ENCODE measurements around the gene REPS1. TPM values are rescaled to one million over a fixed set of nuclear protein-coding genes. Genes with fewer than 3 reads are reported as not detected.

REPS1 gene
- total and polyA plus RNA-seq, 9 donors, result 20.4 to 65.6 (median 41.0) TPM

DNA sequence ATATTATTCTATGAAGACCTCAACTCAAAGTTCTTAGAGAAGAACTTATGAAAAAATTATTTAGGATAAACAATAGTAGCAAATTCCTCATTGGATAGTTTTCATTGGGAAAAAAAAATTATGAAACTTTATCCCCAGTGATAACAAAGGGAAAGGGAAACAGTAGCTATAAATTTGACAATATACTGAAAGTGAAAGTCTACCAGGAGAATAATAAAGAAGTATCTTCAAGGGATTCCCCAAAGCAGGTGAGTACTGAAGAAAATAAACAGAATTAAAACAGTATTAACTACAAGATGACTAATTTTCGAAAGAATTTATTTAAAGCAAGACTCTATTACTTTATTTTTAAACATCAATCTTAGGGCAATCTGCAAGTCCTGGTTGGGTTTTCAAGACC, 56.4 kb downstream of the REPS1 start:
- no peak for DNase-seq
- Histone ChIP-seq H3K4me1 (ENCODE audit: insufficient read depth) (no peaks in the 10 kb centered on the region), H3K9me3 (no peaks in the 10 kb centered on the region), H3K27me3 (no peaks in the 10 kb centered on the region), H3K4me3 (no peak overlapping the region), H3K36me3 (no peaks in the 10 kb centered on the region), H3K27ac (no peak overlapping the region)
- WGBS, 3 donors, result 89 to 98% (median 92%) methylated on average over 1 of the region's 1 CpG
- intact Hi-C loops (cut with DNase I), result no loop called here
- TF ChIP-seq EP300 (IDR thresholded peaks at IDR 0.05) (no peak), POLR2A (IDR thresholded peaks at IDR 0.05) (no peak)
- TF ChIP-seq, protein P1, sequence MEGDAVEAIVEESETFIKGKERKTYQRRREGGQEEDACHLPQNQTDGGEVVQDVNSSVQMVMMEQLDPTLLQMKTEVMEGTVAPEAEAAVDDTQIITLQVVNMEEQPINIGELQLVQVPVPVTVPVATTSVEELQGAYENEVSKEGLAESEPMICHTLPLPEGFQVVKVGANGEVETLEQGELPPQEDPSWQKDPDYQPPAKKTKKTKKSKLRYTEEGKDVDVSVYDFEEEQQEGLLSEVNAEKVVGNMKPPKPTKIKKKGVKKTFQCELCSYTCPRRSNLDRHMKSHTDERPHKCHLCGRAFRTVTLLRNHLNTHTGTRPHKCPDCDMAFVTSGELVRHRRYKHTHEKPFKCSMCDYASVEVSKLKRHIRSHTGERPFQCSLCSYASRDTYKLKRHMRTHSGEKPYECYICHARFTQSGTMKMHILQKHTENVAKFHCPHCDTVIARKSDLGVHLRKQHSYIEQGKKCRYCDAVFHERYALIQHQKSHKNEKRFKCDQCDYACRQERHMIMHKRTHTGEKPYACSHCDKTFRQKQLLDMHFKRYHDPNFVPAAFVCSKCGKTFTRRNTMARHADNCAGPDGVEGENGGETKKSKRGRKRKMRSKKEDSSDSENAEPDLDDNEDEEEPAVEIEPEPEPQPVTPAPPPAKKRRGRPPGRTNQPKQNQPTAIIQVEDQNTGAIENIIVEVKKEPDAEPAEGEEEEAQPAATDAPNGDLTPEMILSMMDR (IDR thresholded peaks at IDR 0.05), result no peak

- intact Hi-C loops (cut with DNase I), result no loop called here
- TF ChIP-seq, protein P1 (IDR thresholded peaks at IDR 0.05), result no peak
- no peak for TF ChIP-seq EP300 (IDR thresholded peaks at IDR 0.05)
- TF ChIP-seq POLR2A (IDR thresholded peaks at IDR 0.05), result no peak
- WGBS, 3 donors, result 93 to 95% (median 94%) methylated on average over 3 of the region's 3 CpGs
Observed at GRCh38 chr6:138926579-138926978, 61.5 kb downstream of the REPS1 start.

DNA sequence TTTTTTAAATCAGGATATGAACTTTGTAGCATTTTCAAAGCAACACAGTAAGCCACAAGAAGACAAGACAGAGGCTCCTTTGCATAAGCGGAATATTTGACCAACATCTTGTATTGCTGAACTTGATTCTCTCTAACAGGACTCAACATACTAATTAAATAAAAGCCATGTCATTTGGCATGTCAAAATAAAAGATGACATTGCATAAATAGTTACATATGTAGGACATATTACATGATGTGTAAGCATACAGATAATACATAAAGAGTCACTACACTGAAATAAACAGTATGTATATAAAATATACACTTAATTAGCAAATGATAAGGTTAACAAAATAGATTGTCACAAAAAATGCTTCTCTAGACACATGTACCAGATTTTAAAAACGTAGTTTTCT, 62.2 kb downstream of the REPS1 start:
- H3K9me3 ChIP-seq, result no peaks in the 10 kb centered on the region
- H3K36me3 ChIP-seq, result no peaks in the 10 kb centered on the region
- no peak overlapping the region for H3K27ac ChIP-seq
- H3K4me1 ChIP-seq (ENCODE audit: insufficient read depth), result no peaks in the 10 kb centered on the region
- WGBS, 3 donors, result 84 to 86% (median 86%) methylated on average over 2 of the region's 2 CpGs
- H3K4me3 ChIP-seq, result no peak overlapping the region
- no peaks in the 10 kb centered on the region for H3K27me3 ChIP-seq
- TF ChIP-seq, protein P1 (IDR thresholded peaks at IDR 0.05), result no peak
- TF ChIP-seq EP300 (IDR thresholded peaks at IDR 0.05) (no peak), POLR2A (IDR thresholded peaks at IDR 0.05) (no peak)
- no peak for DNase-seq
- intact Hi-C loops (cut with DNase I), result no loop called here

More at GRCh38 chr6:138926579-138926978, 61.5 kb downstream of the REPS1 start:
- Histone ChIP-seq H3K27ac (no peak overlapping the region), H3K27me3 (no peaks in the 10 kb centered on the region), H3K36me3 (no peaks in the 10 kb centered on the region), H3K9me3 (no peaks in the 10 kb centered on the region), H3K4me1 (ENCODE audit: insufficient read depth) (no peaks in the 10 kb centered on the region), H3K4me3 (no peak overlapping the region)
- no peak for DNase-seq

DNA sequence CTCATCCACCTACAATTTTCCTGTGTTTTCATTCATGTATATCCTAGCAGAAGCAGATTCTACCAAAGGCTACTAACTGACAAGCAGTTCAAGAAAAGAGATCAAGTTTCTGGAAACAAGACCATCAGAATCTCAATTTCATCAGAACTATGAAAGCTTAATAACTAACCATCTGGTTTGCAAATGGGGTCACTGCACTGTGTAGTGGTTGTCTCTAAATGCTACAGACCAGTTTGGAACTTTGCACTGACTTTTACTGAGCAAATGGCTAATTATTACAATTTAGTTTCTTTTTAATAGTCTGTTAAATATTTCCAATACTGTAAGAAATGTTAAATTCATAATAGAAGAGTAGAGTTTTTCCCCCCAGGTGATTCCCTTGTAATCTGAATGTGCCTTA, 64.5 kb downstream of the REPS1 start:
- intact Hi-C loops (cut with DNase I), result no loop called here
- Histone ChIP-seq H3K27ac (no peak overlapping the region), H3K4me3 (no peak overlapping the region), H3K36me3 (no peaks in the 10 kb centered on the region), H3K4me1 (ENCODE audit: insufficient read depth) (no peaks in the 10 kb centered on the region), H3K27me3 (no peaks in the 10 kb centered on the region), H3K9me3 (no peaks in the 10 kb centered on the region)
- no peak for DNase-seq
- no peak for TF ChIP-seq POLR2A (IDR thresholded peaks at IDR 0.05)

GRCh38 chr6:138920906-138921305, 67.1 kb downstream of the REPS1 start:
- Histone ChIP-seq H3K27me3 (no peaks in the 10 kb centered on the region), H3K9me3 (no peaks in the 10 kb centered on the region), H3K4me1 (ENCODE audit: insufficient read depth) (no peaks in the 10 kb centered on the region), H3K4me3 (no peak overlapping the region), H3K36me3 (no peaks in the 10 kb centered on the region), H3K27ac (no peak overlapping the region)
- TF ChIP-seq POLR2A (IDR thresholded peaks at IDR 0.05) (no peak), EP300 (IDR thresholded peaks at IDR 0.05) (no peak)
- TF ChIP-seq, protein P1 (IDR thresholded peaks at IDR 0.05), result no peak
- intact Hi-C loops (cut with DNase I), result no loop called here
- 90 to 96% (median 94%) methylated on average over 3 of the region's 3 CpGs for WGBS, 3 donors
- DNase-seq, result no peak

Measured in ovary (tissue), 9 donors.